Measurements from ENCODE around the gene STC2.

Gene STC2

DNA sequence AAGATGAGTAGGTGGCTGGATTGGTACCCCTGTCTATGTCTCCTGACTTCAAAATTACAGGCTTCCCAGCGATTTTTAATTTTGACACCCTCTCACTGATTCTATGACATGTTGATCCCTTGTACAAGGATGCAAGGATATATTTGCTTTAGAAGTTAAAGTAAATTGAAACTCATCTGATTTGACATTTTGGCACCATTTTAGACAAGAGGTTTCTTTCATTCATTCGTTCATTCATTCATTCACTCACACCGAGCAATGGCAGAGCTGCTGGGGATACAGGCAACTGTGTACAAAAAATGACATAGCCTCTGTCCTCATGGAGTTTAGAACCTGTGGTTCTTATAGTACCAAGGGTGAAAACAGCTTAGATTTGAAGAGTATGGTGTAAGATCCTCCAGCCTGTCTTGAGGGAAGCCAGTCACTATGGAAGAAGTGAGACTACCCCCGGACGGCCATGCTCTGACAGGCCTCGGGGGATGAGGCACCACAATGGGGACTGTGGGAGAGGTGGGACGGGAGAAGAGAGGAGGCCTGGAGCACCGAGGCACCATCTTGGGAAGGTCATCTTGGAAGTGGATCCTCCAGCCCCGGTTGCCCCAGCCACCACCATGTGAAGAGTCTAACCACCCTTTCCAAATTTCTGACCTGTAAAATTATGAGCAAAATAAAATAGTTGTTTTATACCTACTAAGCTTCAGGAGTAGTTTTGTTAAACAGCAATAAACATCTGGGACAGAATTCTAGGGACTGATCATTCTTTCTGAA lies 16.2 kb downstream of the STC2 start:
- DNase-seq, result no peak

DNA sequence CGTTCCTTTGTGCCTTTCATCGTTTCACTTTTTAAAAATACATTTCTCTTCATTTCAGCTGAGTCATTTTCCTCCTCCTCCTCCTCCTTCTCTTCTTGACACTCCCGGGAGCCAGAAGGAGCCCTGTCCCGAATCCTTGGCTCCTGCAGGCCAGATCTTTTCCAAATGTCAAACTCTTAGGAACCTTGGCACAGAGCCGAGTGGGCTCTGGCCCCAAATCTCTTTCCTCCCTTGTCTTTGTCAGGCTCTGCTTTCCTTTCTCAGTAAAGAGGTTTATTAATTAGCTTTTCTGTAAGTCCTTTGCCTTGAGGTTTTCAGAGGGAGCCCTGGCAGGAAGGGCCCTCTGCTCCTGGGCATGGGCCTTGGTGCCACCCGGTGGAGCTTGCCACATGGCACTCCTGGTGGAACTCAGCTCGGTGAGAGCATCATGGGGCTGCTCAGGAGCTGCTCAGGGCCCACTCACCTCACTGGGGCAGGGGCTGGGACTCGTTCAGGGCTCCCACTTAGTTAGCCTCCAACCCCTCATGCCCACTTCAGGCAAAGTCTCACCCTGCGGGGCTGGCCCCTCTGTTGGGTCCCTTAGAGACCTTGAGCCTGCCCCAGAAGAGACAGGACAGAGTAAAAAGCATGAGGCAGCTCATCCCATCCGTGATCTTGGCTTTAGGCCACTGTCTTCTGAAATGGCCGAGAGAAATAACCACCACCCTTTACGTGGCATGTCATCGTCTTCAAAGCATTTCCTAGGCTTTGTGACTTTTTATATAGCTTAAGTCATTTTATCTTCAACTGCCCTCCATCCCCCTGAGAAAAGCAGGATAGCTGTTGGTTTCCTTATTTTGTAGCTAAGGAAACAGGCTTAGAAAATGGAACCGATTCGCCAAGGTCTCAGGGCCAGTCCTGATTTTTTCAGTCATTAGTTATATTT lies 17.1 kb downstream of the STC2 start:
- DNase-seq, result no peak

DNA sequence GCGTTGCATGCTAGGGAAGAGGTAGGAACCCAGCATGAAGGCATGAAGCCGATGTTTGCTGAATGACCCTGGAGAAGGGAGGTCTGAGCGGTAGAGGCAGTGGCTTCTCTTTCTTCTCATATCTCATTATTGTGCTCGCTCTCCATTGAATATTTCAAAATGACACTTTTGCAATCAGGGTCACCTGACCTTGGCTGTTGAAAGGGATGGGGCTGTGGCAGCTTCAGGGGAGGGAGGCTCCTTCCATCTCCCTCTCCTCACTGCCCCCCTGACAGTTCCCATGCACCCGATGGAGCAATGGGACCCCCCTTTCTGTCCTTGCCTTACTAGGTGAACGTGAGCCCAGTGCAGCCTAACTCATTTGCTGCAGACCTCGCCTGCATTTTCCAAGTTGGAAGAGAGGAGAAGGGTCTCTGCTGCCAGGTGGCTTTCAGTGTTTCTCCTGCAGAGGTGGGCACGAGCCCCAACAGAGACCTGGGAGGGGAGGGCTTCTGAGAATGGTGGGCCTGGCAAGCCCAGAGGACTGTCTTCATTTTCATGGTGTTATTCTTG lies 17.9 kb downstream of the STC2 start:
- no peak for DNase-seq

DNA sequence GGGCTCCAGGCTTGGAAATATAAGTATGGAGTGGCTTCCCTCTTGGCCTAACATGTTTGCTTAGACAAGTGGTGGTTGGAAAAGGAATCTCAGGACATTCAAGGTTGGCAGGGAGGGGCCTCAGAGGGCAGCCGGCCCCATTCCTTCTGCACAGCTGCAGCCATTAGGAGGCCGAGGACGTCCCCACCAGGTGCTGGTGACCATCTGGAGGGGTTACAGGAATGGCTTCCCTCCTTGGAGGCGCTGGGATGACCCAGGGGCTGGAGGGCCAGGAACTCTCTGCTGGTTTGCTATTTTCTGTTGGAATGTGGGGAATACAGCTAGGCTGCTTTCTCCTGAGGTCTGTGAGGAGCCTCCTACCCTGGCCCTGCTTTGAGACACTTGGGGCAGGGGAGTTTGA lies 18.5 kb downstream of the STC2 start:
- DNase-seq, result no peak

DNA sequence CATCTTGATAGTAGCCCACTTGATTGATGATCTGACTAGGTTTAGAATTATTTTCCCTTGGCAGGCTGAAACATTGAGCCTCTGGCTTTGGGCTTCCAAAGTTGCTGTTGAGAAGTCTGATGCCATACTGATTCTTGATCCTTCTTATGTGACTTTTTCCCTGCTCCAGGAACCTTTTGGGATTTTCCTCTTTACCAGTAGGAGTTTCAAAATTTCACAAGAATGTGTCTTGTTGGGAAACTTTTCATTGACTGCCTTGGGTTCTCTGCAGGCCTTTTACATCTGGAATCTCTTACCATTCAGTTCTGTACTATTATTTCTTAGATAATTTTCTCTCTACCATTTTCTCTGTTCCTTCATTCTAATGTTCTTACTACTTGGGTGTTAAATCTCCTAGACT lies 20.0 kb downstream of the STC2 start:
- no peak for DNase-seq

DNA sequence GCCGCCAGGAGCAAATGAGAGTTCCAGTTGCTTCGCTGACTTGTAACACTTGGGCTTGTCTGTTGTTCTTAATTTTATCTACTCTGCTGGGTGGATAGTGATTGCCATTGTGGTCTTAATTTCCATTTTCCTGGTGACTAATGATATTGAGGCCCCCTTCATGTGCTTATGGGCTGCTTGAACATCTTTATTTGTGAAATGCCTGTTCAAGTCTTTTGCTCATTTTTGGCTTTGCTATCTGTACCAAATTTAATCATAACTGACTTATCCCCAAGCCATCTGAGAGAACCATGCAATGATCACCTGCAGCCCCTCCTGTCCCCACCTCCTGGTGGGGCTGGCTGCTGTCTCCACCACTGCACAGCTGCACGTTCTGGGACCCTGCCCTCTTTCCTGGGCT lies 20.5 kb downstream of the STC2 start:
- DNase-seq, result no peak

DNA sequence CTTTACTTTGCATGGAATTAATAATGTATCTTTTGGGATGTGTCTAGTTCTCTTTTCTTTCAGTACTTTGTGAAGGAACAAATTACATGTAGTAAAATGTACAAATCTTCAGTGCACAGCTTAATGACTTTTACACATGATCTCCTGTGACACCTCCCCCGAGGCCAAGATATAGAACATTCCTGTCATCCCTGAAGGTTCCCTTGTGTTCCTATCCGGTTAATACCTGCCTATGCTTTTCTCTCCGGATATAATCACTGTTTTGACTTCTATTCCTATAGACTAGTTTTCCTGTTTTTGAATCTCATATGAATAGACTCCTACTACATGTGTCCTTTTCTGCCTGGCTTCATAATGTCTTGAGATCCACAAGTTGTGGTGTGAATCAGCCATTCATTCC lies 21.5 kb downstream of the STC2 start:
- DNase-seq, result no peak

DNA sequence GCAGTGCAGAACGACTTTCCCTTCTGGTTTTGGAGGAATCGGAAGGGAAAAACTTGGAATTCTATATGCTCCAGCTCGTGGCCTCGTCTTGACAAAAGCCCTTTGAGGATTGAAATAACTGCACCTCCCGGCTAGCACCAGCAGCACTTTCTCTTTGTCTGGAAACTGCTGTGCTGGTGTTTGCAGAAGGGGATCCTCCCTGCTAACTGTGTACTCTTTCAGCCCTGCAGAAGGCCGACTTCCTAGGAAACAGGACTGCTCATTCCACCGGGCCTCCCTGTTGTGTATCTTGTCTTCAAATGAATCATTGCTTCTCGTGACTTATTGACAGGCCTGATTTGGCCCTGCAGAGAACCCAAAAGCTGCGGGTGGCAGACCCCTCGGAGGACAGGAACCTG lies 23.6 kb downstream of the STC2 start:
- DNase-seq, result no peak

DNA sequence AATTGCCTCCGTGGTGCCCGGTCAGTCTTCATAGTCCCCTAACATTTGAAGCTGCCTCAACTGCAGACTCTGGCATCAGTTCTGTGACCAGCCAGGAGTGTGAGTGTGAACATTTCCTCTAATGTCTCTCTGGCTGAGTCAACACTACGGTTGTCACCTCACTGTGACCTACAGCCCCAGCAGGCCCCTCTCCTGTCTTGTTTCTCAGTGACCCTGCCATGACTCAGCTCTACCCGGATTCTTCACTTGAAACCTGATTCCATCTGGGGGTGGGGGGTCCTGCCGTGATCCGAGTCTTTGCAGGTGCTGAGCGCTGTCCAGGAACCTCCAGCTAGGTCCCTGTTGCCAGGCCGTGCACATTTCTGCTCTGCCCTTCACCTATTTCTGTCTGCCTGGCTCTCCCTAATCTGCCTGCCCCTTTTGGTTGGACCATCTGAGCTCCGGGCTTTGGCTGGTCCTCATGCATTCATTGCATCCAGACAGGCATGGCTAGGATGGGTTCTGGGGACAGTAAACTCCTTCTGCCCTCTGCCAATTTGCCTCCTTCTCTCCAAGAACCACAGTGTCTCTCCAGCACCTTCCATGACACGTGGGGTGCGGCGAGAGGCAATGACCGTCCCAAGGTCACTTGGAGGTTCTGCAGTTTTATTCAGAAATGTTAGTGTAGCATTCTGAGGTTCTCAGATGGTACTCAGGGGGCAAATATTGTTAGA lies 24.2 kb downstream of the STC2 start:
- DNase-seq, result no peak

DNA sequence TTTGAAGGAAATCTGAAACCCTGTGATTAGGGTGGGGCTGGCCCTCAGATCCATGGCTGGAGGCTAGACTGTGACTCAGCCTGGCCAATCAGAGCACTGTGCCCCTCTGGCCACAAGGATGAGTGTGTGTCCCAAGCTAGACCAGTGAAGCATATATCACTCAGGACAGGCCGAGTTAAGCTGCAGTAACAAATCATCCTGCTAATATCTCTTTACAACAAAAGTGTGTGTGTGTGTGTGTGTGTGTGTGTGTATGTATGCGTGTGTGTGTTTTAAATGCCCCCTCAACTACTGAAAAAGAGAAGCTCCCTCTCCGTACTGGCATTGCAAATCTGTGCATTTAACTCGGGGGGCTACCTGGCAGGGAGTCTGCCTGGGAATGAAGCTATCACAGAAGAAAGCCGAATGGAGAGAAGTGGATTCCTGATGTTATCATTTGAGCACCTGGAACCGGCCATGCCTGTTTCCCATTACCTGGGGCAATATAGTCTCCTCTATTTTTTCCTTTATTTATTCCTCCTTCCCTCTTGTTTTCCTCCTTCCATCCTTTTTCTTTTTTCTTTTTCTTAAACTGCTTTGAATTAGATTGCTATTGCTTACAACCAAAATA lies 25.6 kb downstream of the STC2 start:
- no peak for DNase-seq

DNA sequence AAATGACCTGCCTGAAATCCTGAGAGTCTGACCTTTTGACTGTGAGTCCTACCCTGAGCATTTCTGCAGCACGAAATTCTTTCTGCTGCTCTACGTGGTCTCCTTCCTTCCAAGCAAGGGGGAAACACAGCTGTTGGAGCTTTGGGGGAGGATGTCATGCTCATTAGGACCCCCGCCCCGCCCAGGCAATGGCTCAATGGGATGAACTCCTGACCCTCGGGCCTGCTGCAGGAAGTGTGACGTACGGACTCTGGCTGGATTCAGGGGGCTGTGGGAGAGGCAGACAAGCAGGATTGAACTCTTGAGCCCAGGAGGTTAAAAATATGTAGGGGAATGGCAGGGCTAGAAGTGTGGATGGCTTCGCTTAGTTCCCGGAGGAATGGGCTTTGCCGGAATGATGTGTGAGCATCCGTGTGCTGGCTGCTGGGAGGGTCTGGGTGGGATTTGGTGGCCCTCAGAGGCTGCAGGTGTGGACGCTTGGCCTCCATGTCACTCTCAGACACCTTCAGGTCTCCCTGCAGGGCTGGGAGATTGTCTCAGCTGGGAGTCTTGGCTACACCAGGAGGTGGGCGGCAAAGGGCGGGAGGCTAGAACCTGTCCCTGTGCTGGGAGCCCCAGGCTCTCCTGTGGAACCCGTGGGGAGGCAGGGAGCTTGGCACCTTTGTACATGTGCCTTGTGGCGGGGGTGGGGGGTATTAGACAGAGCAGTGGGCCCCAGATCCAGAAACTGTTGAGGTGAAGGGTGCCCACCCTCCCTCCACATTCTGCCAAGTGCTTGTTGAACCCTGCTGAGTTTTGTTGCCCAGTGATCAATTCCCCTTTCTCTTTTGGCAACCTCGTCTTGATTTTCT lies 26.3 kb downstream of the STC2 start:
- no peak for DNase-seq

DNA sequence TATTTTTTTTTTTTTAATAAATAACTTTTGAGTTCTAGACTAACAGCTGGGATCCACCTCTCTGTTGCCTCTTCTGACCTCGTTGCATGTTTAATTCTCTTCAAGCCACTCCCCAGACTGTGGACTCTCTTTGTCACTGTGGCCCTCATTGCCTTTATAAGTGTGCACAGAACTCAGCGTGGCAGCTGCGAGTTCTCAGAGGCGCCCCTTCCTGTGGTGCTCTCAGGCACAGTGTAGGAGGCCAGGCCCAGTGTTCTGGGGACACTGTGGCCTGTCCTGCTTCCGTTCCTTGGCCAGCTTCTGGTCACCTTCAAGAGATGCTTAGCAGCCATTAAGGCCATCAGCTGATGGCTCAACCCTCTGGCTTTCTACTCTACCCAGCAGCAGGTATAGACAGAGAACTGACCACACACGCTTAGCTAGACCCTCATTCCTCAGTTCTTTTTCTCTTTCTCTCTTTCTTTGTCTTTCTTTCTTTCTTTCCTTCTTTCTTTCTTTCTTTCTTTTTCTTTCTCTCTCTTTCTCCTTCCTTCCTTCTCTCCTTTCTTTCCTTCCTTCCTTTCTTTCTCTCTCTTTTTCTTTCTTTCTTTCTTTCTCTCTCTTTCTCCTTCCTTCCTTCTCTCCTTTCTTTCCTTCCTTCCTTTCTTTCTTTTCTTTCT lies 27.7 kb downstream of the STC2 start:
- no peak for DNase-seq

DNA sequence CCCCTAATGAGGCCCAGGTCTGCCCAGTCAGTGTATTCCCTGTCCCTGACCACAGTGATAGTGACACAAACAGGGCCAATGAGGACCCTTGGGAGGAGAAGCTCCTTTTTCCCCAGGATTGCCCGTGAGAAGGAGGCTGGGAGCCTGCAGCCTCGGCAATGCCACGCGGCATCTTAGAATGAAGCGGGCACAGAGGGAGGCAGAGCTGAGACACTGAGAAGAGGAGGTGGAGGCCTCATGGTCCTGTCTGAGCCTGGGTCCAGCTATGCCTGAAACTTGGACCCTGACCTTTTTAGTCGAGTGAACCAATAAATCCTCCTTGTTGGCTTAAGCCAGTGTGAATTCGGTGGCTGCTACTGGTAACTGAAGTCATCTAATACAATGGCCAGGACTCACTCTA lies 28.4 kb downstream of the STC2 start:
- no peak for DNase-seq

DNA sequence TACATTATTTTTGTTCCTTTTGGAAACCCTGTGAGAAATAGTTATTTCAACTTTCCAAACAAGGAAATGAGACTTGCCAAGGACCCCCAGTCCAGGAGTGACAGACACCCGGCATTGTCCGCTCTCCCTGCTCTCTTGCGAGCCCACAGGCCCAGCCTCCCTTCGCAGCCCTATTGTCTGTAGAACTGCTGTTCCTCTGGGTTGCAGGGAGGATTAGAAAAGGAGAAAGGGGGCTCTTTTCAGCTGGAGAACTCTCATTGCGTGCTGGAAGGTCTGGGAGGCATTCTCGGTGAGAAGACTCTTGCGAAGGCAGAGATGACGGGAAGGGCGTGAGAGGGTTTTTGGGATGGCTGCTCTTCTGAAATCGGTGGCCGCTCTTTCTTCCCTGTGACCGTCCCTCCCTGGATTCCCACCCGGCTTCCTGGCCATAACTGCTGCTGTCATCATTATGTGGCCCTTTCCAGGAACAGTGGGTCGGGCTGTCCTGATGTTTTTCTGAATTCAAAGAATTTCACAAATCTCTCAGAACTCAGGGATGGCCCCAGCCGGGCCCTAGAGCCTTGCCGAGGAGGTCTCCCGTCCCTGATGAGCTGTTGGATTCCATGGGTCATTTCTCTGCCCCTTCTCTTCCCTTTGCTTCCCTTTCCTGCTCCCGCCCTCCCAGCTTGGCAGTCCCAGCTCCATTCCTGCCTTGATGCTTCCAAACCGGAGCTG lies 29.8 kb downstream of the STC2 start:
- DNase-seq, result no peak

DNA sequence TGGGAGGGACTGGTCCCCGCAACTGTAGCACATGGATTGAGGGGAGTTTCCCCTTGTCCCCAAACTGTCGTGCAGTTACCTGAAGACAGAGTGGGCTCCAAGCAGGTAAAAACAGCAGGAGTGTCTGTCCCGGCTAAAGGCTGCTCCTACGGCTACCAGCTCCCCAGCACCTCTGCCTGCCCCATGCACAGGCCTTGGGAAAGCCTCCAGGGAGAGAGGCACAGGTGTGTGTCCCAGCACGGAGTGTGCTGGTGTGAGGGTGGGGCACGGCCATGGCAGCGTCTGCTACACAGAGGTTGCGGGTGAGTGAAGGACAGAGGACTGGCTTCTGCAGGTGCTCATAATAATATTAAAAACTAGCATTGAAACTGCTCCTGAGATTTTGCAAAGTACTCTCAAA lies 30.4 kb downstream of the STC2 start:
- DNase-seq, result no peak

DNA sequence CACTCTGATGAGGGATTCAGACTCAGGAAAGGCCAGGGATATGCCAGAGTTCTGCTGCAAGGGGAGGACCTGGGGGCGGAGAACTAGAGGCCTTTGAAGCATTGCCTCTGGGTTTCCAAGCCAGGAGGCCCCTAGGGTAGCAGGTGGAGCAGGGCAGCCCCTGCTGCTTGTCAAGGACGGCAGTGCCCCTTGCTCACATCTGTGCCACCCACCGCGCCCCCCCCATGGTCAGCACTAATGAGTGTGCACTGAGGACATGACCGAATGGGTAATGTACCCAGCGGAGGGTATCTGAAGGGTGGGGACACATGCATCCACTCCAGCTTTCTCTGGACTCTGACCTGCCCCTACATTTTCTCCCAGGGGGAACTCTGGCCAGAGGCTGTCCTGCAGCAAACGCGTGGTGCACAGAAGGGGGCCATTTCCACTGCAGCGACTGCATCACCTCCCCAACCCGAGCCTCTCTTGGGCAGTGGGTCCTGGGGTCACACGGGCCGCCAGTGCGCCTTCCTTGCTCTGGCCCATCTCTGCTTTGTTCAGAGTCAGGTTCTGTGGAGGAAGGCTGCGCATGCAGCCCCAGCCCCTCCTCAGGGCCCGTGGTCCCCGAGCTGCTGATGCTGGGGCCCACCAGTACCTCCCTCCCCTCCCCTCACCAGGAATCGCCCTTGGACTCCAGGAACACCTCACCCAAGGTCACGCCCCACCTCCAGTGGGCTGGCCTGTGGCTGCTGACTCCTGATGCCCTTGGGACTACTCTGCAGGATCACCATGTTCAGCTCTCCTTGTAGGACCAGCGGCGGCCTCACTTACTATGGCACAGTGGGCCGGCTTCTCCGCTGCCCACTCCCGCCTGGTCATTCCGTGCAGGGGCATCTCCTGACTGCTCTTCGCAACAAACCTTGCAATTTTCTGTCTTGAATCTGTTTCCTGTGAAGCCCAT lies 31.2 kb downstream of the STC2 start:
- no peak for DNase-seq

DNA sequence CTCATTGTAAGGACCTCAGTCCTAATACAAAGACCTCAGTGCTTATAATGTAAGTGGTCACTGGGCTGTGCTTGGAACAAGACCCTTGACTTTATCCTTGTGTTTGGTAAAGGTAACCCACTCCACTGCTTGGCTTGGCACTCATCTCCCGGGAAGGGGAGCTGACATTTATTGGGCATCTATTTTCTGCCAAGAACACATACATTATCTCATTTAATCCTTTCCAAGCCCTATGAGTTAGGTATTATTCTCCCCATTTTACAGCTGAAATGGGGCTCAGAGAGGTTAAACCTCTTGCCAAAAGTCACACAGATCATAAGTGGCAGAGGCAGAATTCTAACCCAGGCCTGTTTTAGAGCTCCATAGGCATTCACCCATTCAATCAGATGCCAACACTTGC lies 32.4 kb downstream of the STC2 start:
- DNase-seq, result no peak

DNA sequence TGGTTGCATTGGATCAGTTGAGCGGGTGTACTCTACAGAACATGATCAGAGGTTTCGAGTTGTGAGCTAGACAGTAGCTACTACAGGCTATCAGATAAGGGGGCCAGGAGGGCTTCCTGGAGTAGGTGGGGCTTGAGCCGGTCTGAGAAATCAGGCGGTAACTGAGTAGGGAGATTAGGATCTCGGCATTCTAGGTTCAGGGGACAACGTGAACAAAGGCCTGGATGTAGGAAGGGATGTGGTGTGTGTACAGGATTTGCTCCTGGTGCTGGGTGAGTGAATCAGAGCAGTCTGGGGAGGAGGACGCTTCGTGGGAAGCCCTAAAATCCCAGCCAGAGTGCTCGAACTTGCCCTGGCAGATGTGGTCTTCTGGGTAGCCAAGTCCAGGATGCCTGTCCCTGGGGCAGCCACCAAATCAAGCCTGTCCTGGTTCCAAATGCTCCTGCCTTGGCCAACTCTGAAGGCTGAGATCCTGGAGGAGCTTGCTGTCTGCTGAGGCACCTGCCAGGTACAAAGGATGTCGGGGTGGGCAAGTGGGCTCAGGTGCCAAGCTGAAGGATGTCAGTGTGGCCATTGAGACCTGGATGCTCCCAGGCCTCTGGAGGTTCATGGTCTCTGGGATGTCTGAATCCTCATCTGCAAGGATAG lies 33.4 kb downstream of the STC2 start:
- DNase-seq, result no peak

All from CD4-positive, alpha-beta T cell treated with Interleukin-4 for 1 hour (primary cell).